Activated naive CD4-positive, alpha-beta T cell treated with anti-CD3 and anti-CD28 coated beads, Interleukin-2, amount 50 U/mL, for 24 hours (primary cell): ENCODE data around the gene AFG3L2.

Source experiments
- H3K27ac Mint-ChIP-seq: one replicate; pipeline ENCODE4 v1.8.0; 2021; ENCODE audit warnings: mild to moderate bottlenecking, mixed read lengths
- H3K27me3 Mint-ChIP-seq: one replicate; pipeline ENCODE4 v1.8.0; 2021; ENCODE audit warnings: mixed read lengths
- H3K36me3 Mint-ChIP-seq: one replicate; pipeline ENCODE4 v1.8.0; 2021; ENCODE audit warnings: mixed read lengths
- H3K4me1 Mint-ChIP-seq: one replicate; pipeline ENCODE4 v1.8.0; 2021; ENCODE audit warnings: mixed read lengths
- H3K4me3 Mint-ChIP-seq: one replicate; pipeline ENCODE4 v1.8.0; 2021; ENCODE audit warnings: mild to moderate bottlenecking, mixed read lengths
- H3K9me3 Mint-ChIP-seq: one replicate; pipeline ENCODE4 v1.8.0; 2021; ENCODE audit warnings: mixed read lengths

The AFG3L2 gene

DNA sequence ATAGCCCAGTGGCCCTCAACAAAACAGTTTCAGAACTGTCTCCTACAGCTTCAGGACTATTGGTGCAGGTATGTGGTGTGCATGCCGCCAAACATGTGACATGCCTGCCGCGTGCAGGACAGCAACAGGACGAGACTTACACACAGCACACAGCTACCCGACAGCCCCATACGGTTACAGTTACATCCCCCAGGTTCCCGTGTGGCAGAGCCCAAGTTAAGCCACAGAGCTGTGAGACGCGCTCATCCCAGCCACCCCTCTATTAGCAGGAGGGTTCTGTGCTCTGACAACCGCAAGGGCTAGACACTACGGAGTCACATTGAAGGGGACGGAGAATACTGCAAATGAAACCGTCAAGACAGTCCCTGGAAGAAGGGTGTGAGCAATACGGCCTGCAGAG, 85.3 kb downstream of the AFG3L2 start:
- H3K27ac Mint-ChIP-seq, result no peak overlapping the region
- H3K4me3 Mint-ChIP-seq, result no peak overlapping the region
- H3K27me3 Mint-ChIP-seq, result peaks cover 20% of the 10 kb centered on the region
- H3K9me3 Mint-ChIP-seq, result no peaks in the 10 kb centered on the region
- H3K36me3 Mint-ChIP-seq, result no peaks in the 10 kb centered on the region
- H3K4me1 Mint-ChIP-seq, result peaks cover 4% of the 10 kb centered on the region

DNA sequence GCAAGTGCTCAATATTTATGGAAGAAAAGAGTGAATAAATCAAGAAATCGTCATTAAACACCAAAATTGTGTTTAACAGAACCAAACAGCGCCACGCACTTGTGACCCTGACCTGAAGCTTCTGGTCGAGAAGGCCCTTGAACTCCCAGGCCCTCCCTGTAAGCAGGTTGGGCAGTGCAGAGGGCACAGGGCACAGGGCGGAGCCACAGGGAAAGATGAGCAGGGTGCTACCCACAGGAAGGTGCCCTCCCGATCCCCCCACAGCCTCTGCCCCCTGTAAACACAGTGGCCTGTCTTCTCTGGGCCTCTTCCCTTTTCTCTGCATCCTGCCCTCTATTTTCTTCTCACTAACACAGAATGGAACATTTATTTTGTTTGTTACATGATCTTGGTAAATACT, 85.9 kb downstream of the AFG3L2 start:
- Mint-ChIP-seq H3K9me3 (no peaks in the 10 kb centered on the region), H3K4me3 (no peak overlapping the region), H3K4me1 (peaks cover 4% of the 10 kb centered on the region), H3K27ac (no peak overlapping the region), H3K36me3 (no peaks in the 10 kb centered on the region), H3K27me3 (peaks cover 19% of the 10 kb centered on the region)

DNA sequence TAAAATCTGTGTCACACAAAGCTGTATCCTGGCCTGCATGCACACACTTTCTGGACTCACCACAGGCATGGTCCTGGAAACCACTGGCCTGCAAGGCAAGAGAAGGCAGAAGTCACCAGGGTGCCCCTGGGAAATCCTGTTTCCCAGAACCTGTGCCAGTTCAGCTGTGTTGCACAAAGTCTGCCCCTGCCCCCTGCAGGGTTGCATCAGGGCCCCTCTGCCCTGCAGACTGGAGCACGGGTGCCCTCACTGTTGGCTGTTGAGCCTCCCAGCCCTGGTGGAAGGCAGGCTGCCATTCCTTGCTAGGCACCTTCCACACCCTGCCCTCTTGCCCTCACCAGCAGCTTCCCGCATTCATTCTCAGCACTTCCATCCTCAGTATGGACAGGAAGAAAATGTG, 86.9 kb downstream of the AFG3L2 start:
- no peaks in the 10 kb centered on the region for H3K9me3 Mint-ChIP-seq
- H3K4me3 Mint-ChIP-seq, result no peak overlapping the region
- H3K4me1 Mint-ChIP-seq, result peaks cover 4% of the 10 kb centered on the region
- H3K27ac Mint-ChIP-seq, result no peak overlapping the region
- H3K27me3 Mint-ChIP-seq, result peaks cover 19% of the 10 kb centered on the region
- H3K36me3 Mint-ChIP-seq, result no peaks in the 10 kb centered on the region

DNA sequence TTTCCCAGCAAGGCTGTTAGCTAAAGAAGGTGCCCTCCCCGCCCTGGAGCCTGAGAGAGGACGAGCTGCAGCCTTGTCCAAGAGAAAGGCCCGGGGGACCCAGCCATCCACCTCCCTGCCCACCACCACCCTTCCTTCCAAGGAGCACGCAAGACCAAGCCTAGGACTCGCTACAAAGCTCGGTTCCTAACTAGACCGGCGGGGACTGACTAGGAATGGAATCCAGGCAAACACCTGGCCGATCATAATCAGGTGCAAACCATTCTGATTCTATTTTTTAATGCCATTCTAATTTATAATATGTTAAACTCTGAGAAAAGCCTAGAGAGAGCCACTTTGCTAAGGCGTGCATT, 88.6 kb downstream of the AFG3L2 start:
- Mint-ChIP-seq H3K36me3 (no peaks in the 10 kb centered on the region), H3K27me3 (peaks cover 15% of the 10 kb centered on the region), H3K4me3 (no peak overlapping the region), H3K4me1 (peaks cover 4% of the 10 kb centered on the region), H3K27ac (no peak overlapping the region), H3K9me3 (no peaks in the 10 kb centered on the region)

DNA sequence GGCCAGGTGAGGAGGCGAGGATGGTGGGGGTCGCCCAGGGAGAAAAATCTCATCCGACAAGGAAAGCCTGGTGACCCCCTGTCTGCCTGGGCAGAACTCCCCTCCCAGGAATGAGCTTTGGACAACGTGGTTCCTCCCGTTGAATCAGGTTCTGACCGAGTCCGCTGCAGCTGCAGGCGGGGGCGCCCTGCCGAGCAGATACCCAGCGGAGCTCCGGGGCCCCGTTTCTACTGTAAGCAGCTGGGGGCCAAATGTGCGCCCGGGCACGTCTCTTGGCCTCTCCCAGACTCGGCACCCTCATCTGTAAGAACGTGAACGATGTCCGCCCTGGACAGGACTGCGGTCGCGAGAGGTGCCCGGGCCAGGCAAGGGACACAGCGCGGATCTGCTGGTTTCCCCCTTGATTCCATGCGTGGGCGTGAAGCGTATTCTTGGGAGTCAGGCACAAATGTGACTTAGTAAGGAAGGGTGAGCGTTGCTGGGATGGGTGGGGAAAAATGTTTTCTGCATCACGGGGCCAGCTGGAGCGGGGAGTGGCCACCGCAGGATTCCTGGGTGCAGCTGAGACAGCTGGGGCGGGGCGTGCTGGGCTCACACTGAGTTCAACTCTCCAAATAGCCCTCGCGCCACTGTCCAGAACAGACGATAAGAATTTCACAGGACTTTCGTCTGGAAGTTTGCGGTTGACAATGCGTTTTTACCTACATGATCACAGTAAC, 89.2 kb downstream of the AFG3L2 start:
- H3K36me3 Mint-ChIP-seq, result no peaks in the 10 kb centered on the region
- no peaks in the 10 kb centered on the region for H3K9me3 Mint-ChIP-seq
- H3K27me3 Mint-ChIP-seq, result peaks cover 15% of the 10 kb centered on the region
- no peak overlapping the region for H3K4me3 Mint-ChIP-seq
- H3K4me1 Mint-ChIP-seq, result peaks cover 4% of the 10 kb centered on the region
- no peak overlapping the region for H3K27ac Mint-ChIP-seq

DNA sequence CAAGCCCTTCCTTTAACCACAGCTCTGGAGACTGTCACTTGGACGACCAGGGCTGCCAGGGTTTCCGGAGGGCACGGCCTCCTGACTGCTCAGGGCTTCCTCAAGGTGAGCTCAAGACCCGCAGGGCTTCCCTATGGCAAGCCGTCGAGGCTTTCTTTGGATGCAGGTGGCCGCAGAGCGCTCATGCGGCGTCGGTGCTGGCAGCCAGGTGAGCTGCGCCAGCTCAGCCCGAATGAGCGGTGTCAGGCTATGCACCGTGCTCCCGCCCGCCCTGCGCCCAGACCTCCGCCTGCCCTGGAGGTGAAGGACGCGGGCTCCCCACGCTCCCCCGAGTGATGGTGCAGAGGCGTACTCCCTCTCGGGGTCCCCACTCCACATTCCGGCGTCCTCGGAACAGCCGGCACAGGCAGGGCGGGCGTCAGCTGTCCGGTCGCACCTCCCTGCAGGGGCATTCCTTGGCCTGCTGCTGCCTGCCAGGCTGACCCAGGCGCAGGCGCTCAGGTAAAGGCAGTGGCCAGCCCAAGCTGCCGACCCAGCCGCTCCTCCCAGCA, 89.8 kb downstream of the AFG3L2 start:
- H3K4me3 Mint-ChIP-seq, result no peak overlapping the region
- H3K4me1 Mint-ChIP-seq, result peaks cover 4% of the 10 kb centered on the region
- no peak overlapping the region for H3K27ac Mint-ChIP-seq
- peaks cover 15% of the 10 kb centered on the region for H3K27me3 Mint-ChIP-seq
- no peaks in the 10 kb centered on the region for H3K36me3 Mint-ChIP-seq
- H3K9me3 Mint-ChIP-seq, result no peaks in the 10 kb centered on the region

DNA sequence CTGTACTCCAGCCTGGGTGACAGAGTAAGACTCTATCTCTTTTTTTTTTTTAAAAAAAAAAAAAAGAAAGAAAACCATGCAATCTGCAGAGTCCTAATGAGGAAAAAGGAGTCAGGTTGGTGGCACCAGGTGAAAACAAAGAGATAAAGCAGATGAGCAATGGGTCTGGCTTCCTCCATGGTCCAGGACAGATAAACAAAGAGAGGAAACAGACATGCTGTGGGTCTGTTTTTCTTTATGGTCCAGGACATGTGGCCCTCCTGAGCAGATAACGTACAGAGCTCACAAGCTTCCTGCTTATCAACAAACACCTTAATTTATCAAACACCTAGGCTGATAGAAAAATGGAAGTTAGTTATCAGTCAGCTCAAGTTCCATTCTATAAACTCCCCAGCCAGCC, 93.4 kb downstream of the AFG3L2 start:
- Mint-ChIP-seq H3K9me3 (no peaks in the 10 kb centered on the region), H3K27ac (no peak overlapping the region), H3K27me3 (peaks cover 4% of the 10 kb centered on the region), H3K4me3 (no peak overlapping the region), H3K4me1 (peaks cover 4% of the 10 kb centered on the region), H3K36me3 (no peaks in the 10 kb centered on the region)

DNA sequence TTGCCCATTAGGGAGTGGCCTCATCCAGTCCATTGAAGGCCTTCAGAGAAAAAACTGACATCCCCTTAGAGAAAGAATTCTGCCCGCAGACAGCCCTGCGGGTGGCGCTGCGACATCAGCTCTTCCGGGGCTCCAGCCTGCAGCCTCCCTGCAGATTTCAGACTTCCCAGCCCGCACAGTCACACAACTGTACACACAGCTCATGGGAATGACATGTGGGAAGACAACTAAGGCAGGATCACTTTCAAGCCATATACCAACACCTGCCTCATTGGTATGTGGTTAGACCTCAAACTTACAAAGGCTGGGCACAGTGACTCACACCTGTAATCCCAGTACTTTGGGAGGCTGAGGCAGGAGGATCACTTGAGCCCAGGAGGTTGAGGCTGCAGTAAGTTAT, 93.8 kb downstream of the AFG3L2 start:
- no peaks in the 10 kb centered on the region for H3K36me3 Mint-ChIP-seq
- no peak overlapping the region for H3K4me3 Mint-ChIP-seq
- peaks cover 3% of the 10 kb centered on the region for H3K27me3 Mint-ChIP-seq
- H3K4me1 Mint-ChIP-seq, result peaks cover 4% of the 10 kb centered on the region
- no peak overlapping the region for H3K27ac Mint-ChIP-seq
- H3K9me3 Mint-ChIP-seq, result no peaks in the 10 kb centered on the region

DNA sequence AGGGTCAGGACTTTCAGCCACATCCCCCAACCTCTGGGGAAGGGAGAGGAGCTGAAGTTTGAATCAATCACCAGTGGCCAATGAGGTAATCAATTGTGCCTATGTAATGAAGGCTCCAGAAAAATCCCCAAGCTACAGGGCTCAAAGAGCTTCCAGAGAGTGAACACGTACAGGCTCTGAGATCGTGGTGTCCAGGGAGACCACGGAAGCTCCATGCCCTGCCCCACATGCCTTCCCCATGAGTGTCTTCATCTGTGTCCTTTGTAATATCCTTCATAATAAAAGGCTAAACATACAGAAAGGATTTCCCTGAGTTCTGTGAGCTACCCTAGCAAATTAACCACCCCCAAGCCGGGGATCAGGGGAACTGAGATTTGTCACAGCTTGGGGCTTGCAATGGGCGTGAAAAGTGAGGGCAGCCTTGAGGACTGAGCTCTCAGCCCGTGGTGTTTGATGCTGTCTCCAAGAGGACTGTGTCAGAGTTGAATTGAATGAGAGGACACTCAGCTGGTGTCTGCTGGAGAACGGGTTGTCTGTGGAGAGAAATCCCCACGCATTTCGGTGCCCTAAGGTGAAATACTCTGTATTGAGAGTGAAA, 94.5 kb downstream of the AFG3L2 start:
- no peaks in the 10 kb centered on the region for H3K9me3 Mint-ChIP-seq
- no peaks in the 10 kb centered on the region for H3K4me1 Mint-ChIP-seq
- H3K27me3 Mint-ChIP-seq, result no peaks in the 10 kb centered on the region
- no peaks in the 10 kb centered on the region for H3K36me3 Mint-ChIP-seq
- no peak overlapping the region for H3K4me3 Mint-ChIP-seq
- no peak overlapping the region for H3K27ac Mint-ChIP-seq

DNA sequence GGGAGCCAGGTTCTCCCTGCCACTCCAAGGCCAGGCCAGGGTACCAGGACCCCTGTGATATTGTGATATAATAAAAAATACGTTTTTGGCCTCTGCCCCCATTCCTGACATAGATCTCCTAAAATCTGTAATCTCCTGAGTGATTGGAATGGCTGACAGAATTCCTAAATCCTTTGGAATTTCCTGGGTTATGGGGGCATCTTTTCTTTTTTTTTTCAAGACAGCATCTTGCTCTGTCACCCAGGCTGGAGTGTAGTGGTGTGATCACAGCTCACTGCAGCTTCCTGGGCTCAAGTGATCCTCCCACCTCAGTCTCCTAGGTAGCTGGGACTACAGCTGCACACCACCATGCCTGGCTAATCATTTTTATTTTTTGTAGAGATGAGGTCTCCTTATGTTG, 95.2 kb downstream of the AFG3L2 start:
- Mint-ChIP-seq H3K27ac (no peak overlapping the region), H3K27me3 (no peaks in the 10 kb centered on the region), H3K9me3 (no peaks in the 10 kb centered on the region)

DNA sequence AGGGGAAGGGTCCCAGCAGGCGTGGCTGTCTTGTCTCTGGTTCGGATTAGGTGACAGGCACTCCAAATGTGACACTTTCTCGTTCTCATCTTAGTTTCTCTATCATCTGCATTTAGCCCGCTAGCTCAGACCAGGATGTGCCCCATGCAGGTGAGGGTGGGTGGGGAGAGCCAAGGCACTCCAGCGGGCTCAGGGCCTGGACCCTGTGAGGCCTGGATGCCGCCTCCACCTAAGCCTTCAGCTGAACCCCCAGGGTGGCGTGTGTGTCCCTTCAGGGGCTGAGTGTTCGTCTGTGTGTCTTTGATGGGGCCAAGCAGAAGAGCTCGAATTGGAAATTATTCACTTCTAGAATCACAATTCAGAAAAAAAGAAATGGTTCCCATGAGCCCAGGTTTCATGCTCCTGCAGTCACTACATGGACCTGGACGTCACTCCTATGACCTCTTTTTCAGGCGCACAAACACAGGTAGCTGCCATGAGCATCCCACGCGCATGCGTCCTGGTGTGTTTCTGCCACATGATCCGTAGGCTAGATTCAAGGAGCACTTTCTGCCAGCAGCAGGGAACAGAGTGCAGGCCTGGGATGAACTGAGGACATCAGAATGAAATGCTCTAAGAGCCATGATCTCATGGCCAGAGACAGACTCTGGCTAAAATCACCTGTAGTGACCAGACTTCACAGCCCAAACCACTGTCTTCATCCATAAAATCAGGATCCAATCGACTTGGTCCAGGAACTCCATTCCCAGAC, 97.1 kb downstream of the AFG3L2 start:
- Mint-ChIP-seq H3K4me3 (no peak overlapping the region), H3K36me3 (no peaks in the 10 kb centered on the region), H3K27me3 (no peaks in the 10 kb centered on the region), H3K27ac (no peak overlapping the region), H3K9me3 (no peaks in the 10 kb centered on the region), H3K4me1 (no peaks in the 10 kb centered on the region)

More for the DNA sequence above, 95.2 kb downstream of the AFG3L2 start:
- H3K36me3 Mint-ChIP-seq, result no peaks in the 10 kb centered on the region
- H3K4me3 Mint-ChIP-seq, result no peak overlapping the region
- no peaks in the 10 kb centered on the region for H3K4me1 Mint-ChIP-seq
